Skeletal muscle cell (primary cell): ENCODE measurements around the gene CLSTN1.
"Not testable (repeated sequence)": the region's sequence is repeated elsewhere in the genome, so short reads cannot be mapped to it uniquely, and the experiment has no call there.

ENCODE experiments used
- DNase-seq: peaks from one replicate; pipeline ENCODE4 v3.0.0-alpha.2; 2010; ENCODE audit warnings: low read depth
- H3K4me3 ChIP-seq: 2 replicates; pipeline ENCODE4 v1.5.1; 2011; ENCODE audit warnings: low read depth, mild to moderate bottlenecking, control low read depth, low read length, moderate library complexity

CLSTN1 gene

DNA sequence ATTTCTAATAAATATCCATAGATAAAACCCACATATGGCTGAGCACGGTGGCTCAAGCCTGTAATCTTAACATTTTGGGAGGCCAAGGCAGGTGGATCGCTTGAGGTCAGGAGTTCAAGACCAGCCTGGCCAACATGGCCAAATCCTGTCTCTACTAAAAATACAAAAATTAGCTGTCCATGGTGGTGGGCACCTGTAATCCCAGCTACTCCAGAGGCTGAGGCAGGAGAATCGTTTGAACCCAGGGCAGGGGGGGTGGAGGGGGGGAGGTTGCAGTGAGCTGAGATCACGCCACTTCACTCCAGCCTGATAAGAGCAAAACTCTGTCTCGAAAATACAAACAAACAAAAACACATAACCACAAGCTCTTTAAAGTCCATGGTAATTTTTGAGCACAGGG lies 17.8 kb downstream of the CLSTN1 start:
- not testable (repeated sequence) for DNase-seq

DNA sequence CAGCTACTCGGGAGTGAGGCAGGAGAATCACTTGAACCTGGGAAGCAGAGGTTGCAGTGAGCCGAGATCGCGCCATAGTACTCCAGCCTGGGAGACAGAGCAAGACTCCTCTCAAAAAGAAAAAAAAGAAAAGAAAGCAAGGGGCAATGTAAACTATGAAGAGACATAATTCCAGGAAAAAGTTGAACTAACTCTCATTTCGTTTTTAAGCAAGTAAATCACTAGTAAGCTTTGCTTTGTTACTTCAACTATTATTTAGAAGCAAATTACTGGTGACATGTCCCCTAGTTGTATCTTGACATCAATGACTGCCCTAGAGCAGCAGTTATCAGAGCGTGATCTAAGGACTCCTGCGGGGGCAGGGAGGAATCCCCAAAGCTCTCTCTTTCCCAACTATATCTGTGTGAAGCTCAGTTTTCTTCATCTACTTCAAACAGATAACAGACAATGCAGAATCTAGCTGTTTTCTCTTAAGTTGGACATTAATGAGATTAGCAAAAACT lies 18.7 kb downstream of the CLSTN1 start:
- H3K4me3 ChIP-seq, result no peak overlapping the region
- no peak for DNase-seq

More for the DNA sequence above, 17.8 kb downstream of the CLSTN1 start:
- not testable (repeated sequence) for H3K4me3 ChIP-seq

GRCh38 chr1:9803003-9803918 lies 20.5 kb downstream of the CLSTN1 start:
- not testable (repeated sequence) for DNase-seq, H3K4me3 ChIP-seq

DNA sequence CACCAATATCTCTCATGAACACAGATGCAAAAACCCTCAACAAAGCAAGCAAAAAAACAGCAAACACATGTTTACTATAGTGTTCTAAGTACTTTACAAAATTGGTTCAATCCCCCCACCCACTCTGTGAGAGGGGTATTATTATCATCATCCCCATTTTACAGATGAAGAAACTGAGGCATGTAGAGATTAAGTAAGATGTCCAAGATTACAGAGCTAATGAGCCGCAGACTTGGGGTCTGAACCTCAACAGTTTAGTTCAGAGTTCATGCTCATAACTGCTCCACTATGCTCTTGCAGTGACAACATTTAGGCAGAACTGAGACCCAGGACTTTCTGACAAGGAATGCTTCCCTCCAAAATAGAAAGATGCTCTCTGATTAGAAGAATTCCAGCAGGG lies 21.9 kb downstream of the CLSTN1 start:
- DNase-seq, result no peak
- no peak overlapping the region for H3K4me3 ChIP-seq

DNA sequence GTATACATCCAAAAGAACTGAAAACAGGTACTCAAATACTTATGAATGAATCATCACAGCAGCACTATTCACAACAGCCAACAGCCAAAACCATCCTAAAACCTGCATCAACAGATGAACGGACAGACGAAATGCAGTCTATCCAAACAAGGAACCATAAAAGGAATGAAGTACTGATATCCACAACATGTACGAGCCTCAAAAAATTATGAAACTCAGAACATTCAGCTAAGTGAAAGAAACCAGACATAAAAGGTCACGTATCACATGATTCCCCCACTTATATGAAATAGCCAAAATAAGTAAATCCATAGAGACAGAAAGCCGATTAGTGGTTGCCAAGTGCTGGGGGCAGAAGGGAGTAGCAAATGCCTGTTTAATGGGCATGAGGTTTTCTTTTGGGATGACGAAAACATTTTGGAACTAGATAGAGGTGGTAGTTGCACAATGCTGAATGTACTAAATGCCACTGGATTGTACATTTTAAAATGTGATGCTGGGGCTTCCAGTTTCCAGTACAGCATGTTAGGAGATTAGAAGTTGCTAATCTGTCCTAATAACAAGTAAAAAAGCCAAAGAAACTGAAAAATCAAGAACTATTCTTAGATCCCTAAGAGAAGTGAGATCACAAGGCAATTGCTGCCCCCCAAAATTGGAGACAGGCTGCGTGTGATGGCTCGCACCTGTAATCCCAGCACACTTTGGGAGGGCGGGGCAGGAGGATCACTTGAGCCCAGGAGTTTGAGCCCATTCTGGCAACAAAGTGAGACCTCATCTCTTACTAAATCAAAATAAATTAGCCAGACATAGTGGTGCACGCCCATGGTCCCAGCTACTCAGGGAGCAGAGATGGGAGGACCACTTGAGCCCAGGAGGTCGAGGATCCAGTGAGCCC lies 25.3 kb downstream of the CLSTN1 start:
- no peak overlapping the region for H3K4me3 ChIP-seq
- no peak for DNase-seq

- no peak for DNase-seq
- H3K4me3 ChIP-seq, result no peak overlapping the region
These were observed 26.7 kb downstream of the CLSTN1 start for GRCh38 chr1:9797049-9797448.

- H3K4me3 ChIP-seq, result no peak overlapping the region
- DNase-seq, result no peak
These were observed 29.7 kb downstream of the CLSTN1 start for GRCh38 chr1:9794081-9794480.

GRCh38 chr1:9793291-9793690 lies 30.5 kb downstream of the CLSTN1 start:
- DNase-seq, result no peak
- no peak overlapping the region for H3K4me3 ChIP-seq

- H3K4me3 ChIP-seq, result no peak overlapping the region
- DNase-seq, result no peak
These were observed 31.4 kb downstream of the CLSTN1 start for GRCh38 chr1:9792156-9793042.

GRCh38 chr1:9789700-9790099 lies 34.1 kb downstream of the CLSTN1 start:
- not testable (repeated sequence) for DNase-seq, H3K4me3 ChIP-seq

GRCh38 chr1:9787702-9788101 lies 36.1 kb downstream of the CLSTN1 start:
- H3K4me3 ChIP-seq, result no peak overlapping the region
- DNase-seq, result no peak

DNA sequence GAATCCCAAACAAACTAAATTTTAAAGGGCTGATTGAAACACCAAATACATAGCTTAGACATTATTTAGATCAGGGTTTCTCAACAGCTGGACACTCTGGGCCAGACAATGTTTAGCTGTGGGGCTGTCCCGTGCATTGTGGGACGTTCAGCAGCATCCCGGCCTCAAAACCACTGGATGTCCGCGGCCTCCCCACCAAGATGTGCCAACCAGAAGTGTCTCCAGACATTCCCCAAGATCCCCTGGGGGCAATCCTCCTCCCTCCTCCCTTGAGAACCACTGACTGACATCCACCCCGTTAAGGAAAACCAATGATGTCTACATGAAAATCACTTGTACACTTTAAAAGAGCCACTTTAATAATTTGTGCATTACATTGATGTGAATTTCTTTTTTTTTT lies 38.4 kb downstream of the CLSTN1 start:
- no peak overlapping the region for H3K4me3 ChIP-seq
- no peak for DNase-seq

- H3K4me3 ChIP-seq, result no peak overlapping the region
- DNase-seq, result no peak
These were observed 39.1 kb downstream of the CLSTN1 start for GRCh38 chr1:9784508-9785133.

DNA sequence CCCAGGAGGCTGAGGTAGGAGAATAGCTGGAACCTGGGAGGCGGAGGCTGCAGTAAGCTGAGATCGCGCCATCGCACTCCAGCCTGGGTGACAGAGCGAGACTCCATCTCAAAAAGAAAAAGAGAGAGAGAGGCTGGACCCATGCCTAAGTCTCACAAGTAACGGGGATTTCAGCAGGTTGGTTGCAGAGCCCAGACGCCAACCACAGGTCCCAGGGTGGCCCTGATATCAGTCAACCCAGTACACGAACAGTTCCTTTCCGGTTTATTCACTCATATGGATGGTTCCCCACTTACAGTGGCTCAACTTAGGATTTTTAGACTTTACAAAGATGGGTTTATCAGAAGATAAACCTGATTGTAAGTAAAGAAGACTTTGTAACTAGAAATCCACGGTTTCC lies 40.9 kb downstream of the CLSTN1 start:
- no peak for DNase-seq
- no peak overlapping the region for H3K4me3 ChIP-seq

- H3K4me3 ChIP-seq, result no peak overlapping the region
- DNase-seq, result no peak
These were observed 41.5 kb downstream of the CLSTN1 start for GRCh38 chr1:9782116-9782751.

- no peak for DNase-seq
These were observed 43.1 kb downstream of the CLSTN1 start for GRCh38 chr1:9780554-9781110.

GRCh38 chr1:9778905-9779304 lies 44.9 kb downstream of the CLSTN1 start:
- DNase-seq, result no peak
- no peak overlapping the region for H3K4me3 ChIP-seq

More at GRCh38 chr1:9780554-9781110, 43.1 kb downstream of the CLSTN1 start:
- no peak overlapping the region for H3K4me3 ChIP-seq

- H3K4me3 ChIP-seq, result no peak overlapping the region
These were observed 47.1 kb downstream of the CLSTN1 start for GRCh38 chr1:9776685-9777084.

More at GRCh38 chr1:9776685-9777084, 47.1 kb downstream of the CLSTN1 start:
- DNase-seq, result no peak
